ENCODE measurements around the gene KCNT1. TPM values are rescaled to one million over a fixed set of nuclear protein-coding genes. Genes with fewer than 3 reads are reported as not detected.
A peak's percentile ranks its signal among the peaks of the same experiment; 100 is the strongest.

KCNT1 gene
- polyA plus RNA-seq, 2 of the 4 experiments (the other 2 are of a cell fraction): not detected

- DNase-seq (ENCODE audit: low read depth in 1 of 2, low spot score in 1 of 2): no peak
- ChIA-PET POLR2A (no interaction called here), CTCF (no interaction called here)
- no peak for FAIRE-seq
- no peak for TF ChIP-seq CHD4 (IDR thresholded peaks at IDR 0.05; ENCODE audit: borderline replicate concordance)
- no peak for TF ChIP-seq CBX2 (IDR thresholded peaks at IDR 0.05; ENCODE audit: borderline replicate concordance, low read depth)
- TF ChIP-seq, protein P1, sequence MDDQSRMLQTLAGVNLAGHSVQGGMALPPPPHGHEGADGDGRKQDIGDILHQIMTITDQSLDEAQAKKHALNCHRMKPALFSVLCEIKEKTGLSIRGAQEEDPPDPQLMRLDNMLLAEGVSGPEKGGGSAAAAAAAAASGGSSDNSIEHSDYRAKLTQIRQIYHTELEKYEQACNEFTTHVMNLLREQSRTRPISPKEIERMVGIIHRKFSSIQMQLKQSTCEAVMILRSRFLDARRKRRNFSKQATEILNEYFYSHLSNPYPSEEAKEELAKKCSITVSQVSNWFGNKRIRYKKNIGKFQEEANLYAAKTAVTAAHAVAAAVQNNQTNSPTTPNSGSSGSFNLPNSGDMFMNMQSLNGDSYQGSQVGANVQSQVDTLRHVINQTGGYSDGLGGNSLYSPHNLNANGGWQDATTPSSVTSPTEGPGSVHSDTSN (IDR thresholded peaks at IDR 0.05): no peak
- TF ChIP-seq, protein P2, sequence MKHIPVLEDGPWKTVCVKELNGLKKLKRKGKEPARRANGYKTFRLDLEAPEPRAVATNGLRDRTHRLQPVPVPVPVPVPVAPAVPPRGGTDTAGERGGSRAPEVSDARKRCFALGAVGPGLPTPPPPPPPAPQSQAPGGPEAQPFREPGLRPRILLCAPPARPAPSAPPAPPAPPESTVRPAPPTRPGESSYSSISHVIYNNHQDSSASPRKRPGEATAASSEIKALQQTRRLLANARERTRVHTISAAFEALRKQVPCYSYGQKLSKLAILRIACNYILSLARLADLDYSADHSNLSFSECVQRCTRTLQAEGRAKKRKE (CRISPR knock-in tag; IDR thresholded peaks at IDR 0.05; ENCODE audit: low read depth): no peak
- TF ChIP-seq HOXB5 (CRISPR knock-in tag; IDR thresholded peaks at IDR 0.05): no peak
- no peak for TF ChIP-seq JUNB (IDR thresholded peaks at IDR 0.05)
- no peak for TF ChIP-seq ZFP36 (IDR thresholded peaks at IDR 0.05; ENCODE audit: borderline replicate concordance, partially characterized antibody)
- TF ChIP-seq NR3C1 (IDR thresholded peaks at IDR 0.05): no peak
- TF ChIP-seq RARB (CRISPR knock-in tag; IDR thresholded peaks at IDR 0.05): no peak
- TF ChIP-seq KDM5A (IDR thresholded peaks at IDR 0.05): no peak
- no peak for TF ChIP-seq CEBPB (IDR thresholded peaks at IDR 0.05)
- no peak for TF ChIP-seq FOXS1 (CRISPR knock-in tag; IDR thresholded peaks at IDR 0.05)
- no peak for TF ChIP-seq ZNF302 (CRISPR knock-in tag; IDR thresholded peaks at IDR 0.05)
- TF ChIP-seq FOSL2 (IDR thresholded peaks at IDR 0.05): no peak
- TF ChIP-seq FOSL2 (CRISPR knock-in tag; IDR thresholded peaks at IDR 0.05): no peak
- Histone ChIP-seq H3K9me3 (no peaks in the 10 kb centered on the region), H3K4me1 (no peaks in the 10 kb centered on the region), H3K27ac (no peak overlapping the region), H3K4me2 (no peak overlapping the region), H3K4me3 (no peak overlapping the region)
- 77% methylated on average over 13 of the region's 21 CpGs for WGBS (ENCODE audit: missing lambda C conversion rate)
- no peak for ATAC-seq
Measured at GRCh38 chr9:135745189-135745588, 43.2 kb downstream of the KCNT1 start.

DNA sequence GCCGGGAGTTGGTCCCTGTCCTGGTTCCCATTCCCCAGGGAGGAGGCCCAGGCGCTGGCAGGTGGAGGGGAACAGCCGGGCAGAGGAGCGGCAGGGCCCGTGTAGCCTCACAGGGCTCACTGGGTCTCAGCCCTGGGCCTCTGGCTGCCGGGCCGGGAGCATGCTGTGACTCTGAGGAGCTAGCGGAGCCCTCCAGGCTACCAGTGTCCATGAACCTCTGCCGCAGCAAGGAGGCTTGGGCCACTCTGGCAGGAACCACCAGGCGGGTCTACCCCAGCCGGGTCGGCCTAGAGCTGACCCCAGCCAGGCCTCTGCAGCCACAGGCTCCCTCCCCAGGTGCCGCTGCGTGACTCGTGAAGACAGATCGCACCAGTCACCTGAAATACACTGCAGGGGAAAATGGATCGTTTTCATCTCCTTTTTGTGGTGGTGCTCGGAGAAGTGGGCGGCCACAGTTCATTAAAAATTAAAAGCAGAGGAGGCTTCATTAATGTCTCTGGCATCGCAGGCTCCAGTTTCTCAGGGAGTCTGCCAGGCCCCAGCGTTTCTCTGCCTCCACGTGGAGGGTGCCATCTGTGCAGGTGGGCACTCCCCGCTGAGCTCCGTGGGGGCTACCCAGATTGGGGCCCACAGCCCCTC is 43.8 kb downstream of the KCNT1 start:
- H3K4me2 ChIP-seq: no peak overlapping the region
- POLR2A ChIA-PET: no interaction called here
- no peak for DNase-seq (ENCODE audit: low read depth in 1 of 2, low spot score in 1 of 2)
- 83% methylated on average over 23 of the region's 24 CpGs for WGBS (ENCODE audit: missing lambda C conversion rate)
- H3K9me3 ChIP-seq: no peaks in the 10 kb centered on the region
- H3K4me3 ChIP-seq: no peak overlapping the region
- no peak overlapping the region for H3K27ac ChIP-seq
- TF ChIP-seq, protein P3, sequence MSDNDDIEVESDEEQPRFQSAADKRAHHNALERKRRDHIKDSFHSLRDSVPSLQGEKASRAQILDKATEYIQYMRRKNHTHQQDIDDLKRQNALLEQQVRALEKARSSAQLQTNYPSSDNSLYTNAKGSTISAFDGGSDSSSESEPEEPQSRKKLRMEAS (IDR thresholded peaks at IDR 0.05): no peak
- TF ChIP-seq JUN (IDR thresholded peaks at IDR 0.05) (no peak), PHF8 (IDR thresholded peaks at IDR 0.05; ENCODE audit: borderline replicate concordance, low read depth) (no peak), KDM1A (IDR thresholded peaks at IDR 0.05; ENCODE audit: low read depth) (no peak)
- no peak for FAIRE-seq
- no peak for ATAC-seq
- H3K4me1 ChIP-seq: no peaks in the 10 kb centered on the region
- CTCF ChIA-PET: interaction anchor here (1.1 kb wide), 1 partner anchor 43 kb away, joined by 3 read pairs; no protein-coding TSS in a partner anchor

GRCh38 chr9:135746565-135746964 is 44.6 kb downstream of the KCNT1 start:
- TF ChIP-seq ZNF302 (CRISPR knock-in tag; IDR thresholded peaks at IDR 0.05): no peak
- TF ChIP-seq, protein P4, sequence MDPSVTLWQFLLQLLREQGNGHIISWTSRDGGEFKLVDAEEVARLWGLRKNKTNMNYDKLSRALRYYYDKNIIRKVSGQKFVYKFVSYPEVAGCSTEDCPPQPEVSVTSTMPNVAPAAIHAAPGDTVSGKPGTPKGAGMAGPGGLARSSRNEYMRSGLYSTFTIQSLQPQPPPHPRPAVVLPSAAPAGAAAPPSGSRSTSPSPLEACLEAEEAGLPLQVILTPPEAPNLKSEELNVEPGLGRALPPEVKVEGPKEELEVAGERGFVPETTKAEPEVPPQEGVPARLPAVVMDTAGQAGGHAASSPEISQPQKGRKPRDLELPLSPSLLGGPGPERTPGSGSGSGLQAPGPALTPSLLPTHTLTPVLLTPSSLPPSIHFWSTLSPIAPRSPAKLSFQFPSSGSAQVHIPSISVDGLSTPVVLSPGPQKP (IDR thresholded peaks at IDR 0.05; ENCODE audit: low read depth, low read length): no peak
- no peak for TF ChIP-seq NR3C1 (IDR thresholded peaks at IDR 0.05)
- no peak for TF ChIP-seq TFCP2L1 (CRISPR knock-in tag; IDR thresholded peaks at IDR 0.05)
- no peak for TF ChIP-seq NPAS2 (CRISPR knock-in tag; IDR thresholded peaks at IDR 0.05; ENCODE audit: borderline replicate concordance)
- TF ChIP-seq MYC (IDR thresholded peaks at IDR 0.05; ENCODE audit: borderline replicate concordance, low read length): no peak
- TF ChIP-seq USF2 (IDR thresholded peaks at IDR 0.05): no peak
- no peak for TF ChIP-seq JUN (IDR thresholded peaks at IDR 0.05)
- no peak for TF ChIP-seq CTCF (IDR thresholded peaks at IDR 0.05)
- DNase-seq (ENCODE audit: low read depth in 1 of 2, low spot score in 1 of 2): no peak
- peak in 1 of 2 experiments; percentile 17; a peak in 2 of 6 replicates for ATAC-seq
- WGBS (ENCODE audit: missing lambda C conversion rate): 58% methylated on average over 8 of the region's 9 CpGs
- ChIA-PET CTCF (interaction anchor here (0.6 to 1.1 kb wide), 2 partner anchors 44 to 375 kb away, joined by 3 read pairs; no protein-coding TSS in a partner anchor), POLR2A (no interaction called here)
- H3K4me1 ChIP-seq: no peaks in the 10 kb centered on the region
- no peak for FAIRE-seq
- no peak overlapping the region for H3K4me2 ChIP-seq
- no peak overlapping the region for H3K27ac ChIP-seq
- H3K4me3 ChIP-seq: no peak overlapping the region
- no peaks in the 10 kb centered on the region for H3K9me3 ChIP-seq
